SJSA1 (cell line): ENCODE data around the gene FNBP1. TPM values are rescaled to one million over a fixed set of nuclear protein-coding genes. Genes with fewer than 3 reads are reported as not detected.

Source experiments
- DNase-seq, 2 experiments: peaks; one replicate each; pipeline ENCODE4 v3.0.0-alpha.2; 2015 to 2020; ENCODE audit warnings: low spot score in 2 of 2, low read depth in 1 of 2
- H3K27ac ChIP-seq: fragments of 250-450 bp; sonication (Bioruptor Pico); 2 replicates; pipeline ENCODE4 v1.5.1; 2020; ENCODE audit warnings: mild to moderate bottlenecking, moderate library complexity
- H3K27me3 ChIP-seq: fragments of 250-450 bp; sonication (Bioruptor Pico); replicated peaks from 2 replicates; pipeline ENCODE4 v1.5.1; 2020; ENCODE audit warnings: mild to moderate bottlenecking, moderate library complexity
- H3K36me3 ChIP-seq: fragments of 250-450 bp; sonication (Bioruptor Pico); 2 replicates; pipeline ENCODE4 v1.5.1; 2020; ENCODE audit warnings: mild to moderate bottlenecking
- H3K4me1 ChIP-seq: fragments of 250-450 bp; sonication (Bioruptor Pico); replicated peaks from 2 replicates; pipeline ENCODE4 v1.6.1; 2021; ENCODE audit warnings: mild to moderate bottlenecking
- H3K4me3 ChIP-seq: fragments of 250-450 bp; sonication (Bioruptor Pico); 2 replicates; pipeline ENCODE4 v1.5.1; 2020; ENCODE audit warnings: mild to moderate bottlenecking
- H3K9me3 ChIP-seq: fragments of 250-450 bp; sonication (Bioruptor Pico); replicated peaks from 2 replicates; pipeline ENCODE4 v1.5.1; 2020; ENCODE audit warnings: mild to moderate bottlenecking
- total RNA-seq: library from RNA; depleted of rRNA; stranded (reverse); fragments of >200 nt; shearing (Covaris generic); gene quantifications from 2 replicates; pipeline ENCODE4 v1.2.3, GENCODE V29; 2014

Gene FNBP1
- total RNA-seq, 1 experiment from 2014 or later: 24.3 TPM

DNA sequence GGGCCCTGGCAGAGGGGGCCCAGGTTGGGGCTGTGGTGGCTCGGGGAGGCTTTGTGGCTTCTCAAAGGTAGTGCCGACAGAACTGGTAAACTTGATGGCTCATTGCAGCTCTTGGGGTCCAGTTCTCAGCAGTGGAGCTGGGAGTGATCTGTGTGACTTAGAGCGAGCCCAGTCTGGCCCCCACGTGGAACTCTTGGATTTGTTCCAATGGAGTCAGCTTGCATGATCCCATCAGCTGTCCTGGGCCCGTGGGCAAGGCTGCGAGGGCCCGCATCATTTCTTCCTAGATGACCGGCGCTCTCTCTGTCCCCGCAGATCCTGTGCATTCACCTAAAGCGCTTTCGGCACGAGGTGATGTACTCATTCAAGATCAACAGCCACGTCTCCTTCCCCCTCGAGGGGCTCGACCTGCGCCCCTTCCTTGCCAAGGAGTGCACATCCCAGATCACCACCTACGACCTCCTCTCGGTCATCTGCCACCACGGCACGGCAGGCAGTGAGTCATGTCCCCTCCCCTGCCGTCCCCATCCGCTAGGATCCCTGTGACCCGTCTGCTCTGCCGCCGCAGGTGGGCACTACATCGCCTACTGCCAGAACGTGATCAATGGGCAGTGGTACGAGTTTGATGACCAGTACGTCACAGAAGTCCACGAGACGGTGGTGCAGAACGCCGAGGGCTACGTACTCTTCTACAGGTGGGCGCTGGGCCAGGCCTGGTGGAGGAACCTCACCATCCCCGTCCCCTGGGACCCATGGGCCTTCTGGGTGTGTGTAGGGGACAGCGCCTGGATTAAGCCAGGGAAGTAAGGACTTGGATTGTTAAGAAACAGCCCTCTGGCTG lies 168.5 kb downstream of the FNBP1 start:
- Histone ChIP-seq H3K4me3 (no peak overlapping the region), H3K27me3 (no peaks in the 10 kb centered on the region), H3K36me3 (peaks cover 5% of the 10 kb centered on the region; the same call in 1 of the 2 replicates), H3K27ac (no peak overlapping the region), H3K4me1 (no peaks in the 10 kb centered on the region), H3K9me3 (no peaks in the 10 kb centered on the region)
- no peak for DNase-seq

DNA sequence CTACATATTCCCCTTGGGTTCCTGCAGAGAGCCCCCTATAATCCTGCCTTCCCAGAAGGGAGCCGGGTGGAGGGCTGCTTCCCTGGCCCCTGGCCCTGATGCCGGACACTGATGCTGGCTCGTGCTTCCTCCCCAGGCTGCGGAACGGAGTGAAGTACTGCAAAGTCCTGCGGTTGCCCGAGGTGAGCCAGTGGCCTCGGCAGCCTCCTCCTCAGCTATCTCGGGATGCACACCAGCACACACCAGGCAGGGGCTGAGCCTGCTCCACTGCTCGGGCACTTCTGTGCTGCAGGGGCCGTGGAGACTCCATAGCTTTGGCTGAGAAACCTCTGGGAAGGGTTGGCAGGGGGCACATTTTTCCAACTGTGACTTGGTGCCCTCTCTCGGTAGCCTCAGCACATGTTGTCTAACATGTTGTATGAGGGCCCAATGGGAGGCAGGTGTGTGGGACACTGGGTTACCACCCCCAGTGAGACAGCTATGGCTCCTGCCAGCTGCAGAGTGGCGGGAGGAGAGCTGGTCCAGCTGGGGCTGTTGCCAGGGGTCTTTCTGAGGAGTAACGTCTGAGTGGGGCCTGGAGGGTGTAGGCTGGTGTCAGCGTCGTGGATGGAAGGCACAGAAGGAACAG lies 169.3 kb downstream of the FNBP1 start:
- Histone ChIP-seq H3K4me1 (no peaks in the 10 kb centered on the region), H3K27ac (no peak overlapping the region), H3K36me3 (peaks cover 5% of the 10 kb centered on the region; the same call in 1 of the 2 replicates), H3K27me3 (no peaks in the 10 kb centered on the region), H3K9me3 (no peaks in the 10 kb centered on the region), H3K4me3 (no peak overlapping the region)
- no peak for DNase-seq

DNA sequence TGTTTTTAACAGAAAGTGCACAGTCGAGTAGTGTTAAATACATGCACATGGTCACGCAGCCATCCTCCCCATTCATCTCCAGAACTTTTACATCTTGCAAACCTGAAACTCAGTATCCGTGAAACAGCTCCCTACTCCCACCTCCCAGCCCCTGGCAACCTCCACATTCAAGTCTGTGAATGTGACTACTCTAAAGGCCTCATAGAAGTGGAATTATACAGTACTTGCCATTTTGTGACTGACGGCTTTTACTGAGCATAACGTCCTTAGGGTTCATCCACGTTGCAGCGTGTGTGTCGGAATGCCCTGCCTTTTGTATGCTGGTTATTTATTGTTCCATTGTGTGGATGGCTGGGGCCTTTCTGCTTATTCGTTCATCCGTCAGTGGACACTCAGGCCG lies 171.9 kb downstream of the FNBP1 start:
- H3K4me3 ChIP-seq: no peak overlapping the region
- no peaks in the 10 kb centered on the region for H3K9me3 ChIP-seq
- DNase-seq: no peak
- H3K4me1 ChIP-seq: no peaks in the 10 kb centered on the region
- no peak overlapping the region for H3K27ac ChIP-seq
- no peaks in the 10 kb centered on the region for H3K27me3 ChIP-seq
- peaks cover 5% of the 10 kb centered on the region; the same call in 1 of the 2 replicates for H3K36me3 ChIP-seq

DNA sequence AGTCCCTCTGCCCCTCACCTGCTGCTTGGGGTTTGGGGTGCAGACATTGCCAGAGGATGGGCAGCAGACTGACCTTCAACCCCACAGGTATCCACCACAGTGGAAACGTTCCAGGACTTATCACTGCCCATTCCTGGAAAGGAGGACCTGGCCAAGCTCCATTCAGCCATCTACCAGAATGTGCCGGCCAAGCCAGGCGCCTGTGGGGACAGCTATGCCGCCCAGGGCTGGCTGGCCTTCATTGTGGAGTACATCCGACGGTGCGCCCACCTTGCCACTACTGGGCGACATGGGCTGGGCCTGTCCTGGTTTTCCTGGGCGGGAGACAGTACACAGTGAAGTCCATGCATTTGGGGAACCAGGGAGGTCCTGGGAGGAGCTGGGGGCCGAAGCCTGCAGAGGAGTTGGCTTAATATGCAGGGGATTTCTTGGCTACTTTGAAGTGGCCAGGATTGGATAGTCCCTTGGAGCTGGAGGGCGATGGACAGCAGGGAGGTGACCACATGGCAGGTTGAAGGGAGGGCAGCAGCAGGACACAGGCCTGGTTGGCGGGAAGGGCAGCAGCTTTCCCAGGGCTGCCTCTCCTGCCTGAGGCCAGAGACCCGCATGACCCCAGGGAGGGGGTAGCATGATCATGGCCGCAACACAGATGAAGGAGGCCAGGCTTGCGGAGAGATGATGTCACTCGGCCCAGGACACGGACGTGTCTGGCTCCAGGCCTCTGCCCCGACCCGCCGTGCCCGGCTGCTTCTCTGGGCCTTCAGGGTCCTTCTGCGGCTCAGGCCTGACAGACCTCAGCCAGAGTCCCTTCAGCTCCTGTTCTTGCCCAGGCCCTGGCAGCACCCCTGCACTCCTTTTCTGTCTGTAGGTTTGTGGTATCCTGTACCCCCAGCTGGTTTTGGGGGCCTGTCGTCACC lies 173.1 kb downstream of the FNBP1 start:
- DNase-seq: no peak
- Histone ChIP-seq H3K4me3 (no peak overlapping the region), H3K36me3 (peaks cover 3% of the 10 kb centered on the region; the same call in 1 of the 2 replicates), H3K9me3 (no peaks in the 10 kb centered on the region), H3K27ac (no peak overlapping the region), H3K27me3 (no peaks in the 10 kb centered on the region), H3K4me1 (no peaks in the 10 kb centered on the region)

DNA sequence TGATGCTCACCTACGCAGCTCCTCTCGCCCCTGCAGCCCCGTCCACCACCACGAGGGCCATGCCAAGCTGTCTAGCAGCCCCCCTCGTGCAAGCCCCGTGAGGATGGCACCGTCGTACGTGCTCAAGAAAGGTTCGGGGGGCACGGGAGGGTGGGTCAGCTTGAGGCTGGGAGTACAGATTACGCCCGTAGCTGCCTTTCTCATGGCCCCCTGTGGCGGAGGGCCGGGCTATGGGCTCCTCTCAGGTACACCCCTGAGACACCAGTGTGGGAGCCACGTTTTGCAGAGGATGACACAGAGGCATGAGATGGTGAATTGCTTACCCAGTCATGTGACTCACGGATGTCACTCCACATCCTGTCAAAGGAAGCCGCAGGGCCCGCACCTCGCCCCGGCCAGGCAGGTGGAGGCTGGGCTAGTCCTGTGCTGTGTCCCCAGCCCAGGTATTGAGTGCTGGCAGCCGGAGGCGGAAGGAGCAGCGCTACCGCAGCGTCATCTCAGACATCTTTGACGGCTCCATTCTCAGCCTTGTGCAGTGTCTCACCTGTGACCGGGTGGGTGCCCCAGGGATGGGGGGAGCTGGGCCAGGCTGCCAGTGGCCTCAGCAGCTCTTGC lies 174.0 kb downstream of the FNBP1 start:
- Histone ChIP-seq H3K4me1 (no peaks in the 10 kb centered on the region), H3K36me3 (0 out of 2 replicates have a peak, but pooled peaks cover 3% of the 10 kb centered on the region), H3K4me3 (no peak overlapping the region), H3K27me3 (no peaks in the 10 kb centered on the region), H3K27ac (no peak overlapping the region), H3K9me3 (no peaks in the 10 kb centered on the region)
- no peak for DNase-seq

DNA sequence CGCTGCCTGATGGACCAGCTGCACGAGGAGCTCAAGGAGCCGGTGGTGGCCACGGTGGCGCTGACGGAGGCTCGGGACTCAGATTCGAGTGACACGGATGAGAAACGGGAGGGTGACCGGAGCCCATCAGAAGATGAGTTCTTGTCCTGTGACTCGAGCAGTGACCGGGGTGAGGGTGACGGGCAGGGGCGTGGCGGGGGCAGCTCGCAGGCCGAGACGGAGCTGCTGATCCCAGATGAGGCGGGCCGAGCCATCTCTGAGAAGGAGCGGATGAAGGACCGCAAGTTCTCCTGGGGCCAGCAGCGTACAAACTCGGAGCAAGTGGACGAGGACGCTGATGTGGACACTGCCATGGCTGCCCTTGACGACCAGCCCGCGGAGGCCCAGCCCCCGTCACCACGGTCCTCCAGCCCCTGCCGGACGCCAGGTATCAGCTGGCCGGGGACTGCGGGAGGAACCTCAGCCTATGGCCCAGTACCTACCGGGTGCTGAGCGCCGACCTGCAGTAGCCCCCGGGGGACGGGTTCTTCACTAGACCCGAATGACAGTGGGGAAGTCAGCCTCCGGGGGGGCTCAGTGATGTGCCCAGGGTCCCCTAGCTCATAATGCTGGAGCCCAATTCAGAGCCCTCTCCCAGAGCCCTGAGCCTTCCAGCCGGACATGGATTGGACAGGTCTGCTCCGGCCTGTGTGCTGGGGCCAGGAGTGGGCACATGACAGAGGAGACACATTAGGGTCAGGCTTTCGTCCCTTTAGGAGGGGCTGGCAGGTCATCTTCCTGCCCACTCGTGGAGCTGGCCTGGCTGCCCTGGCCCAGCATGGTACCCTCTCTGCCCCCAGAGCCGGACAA lies 174.7 kb downstream of the FNBP1 start:
- Histone ChIP-seq H3K27ac (no peak overlapping the region), H3K4me1 (no peaks in the 10 kb centered on the region), H3K4me3 (no peak overlapping the region), H3K27me3 (no peaks in the 10 kb centered on the region), H3K9me3 (no peaks in the 10 kb centered on the region), H3K36me3 (0 out of 2 replicates have a peak, but pooled peaks cover 3% of the 10 kb centered on the region)
- no peak for DNase-seq

DNA sequence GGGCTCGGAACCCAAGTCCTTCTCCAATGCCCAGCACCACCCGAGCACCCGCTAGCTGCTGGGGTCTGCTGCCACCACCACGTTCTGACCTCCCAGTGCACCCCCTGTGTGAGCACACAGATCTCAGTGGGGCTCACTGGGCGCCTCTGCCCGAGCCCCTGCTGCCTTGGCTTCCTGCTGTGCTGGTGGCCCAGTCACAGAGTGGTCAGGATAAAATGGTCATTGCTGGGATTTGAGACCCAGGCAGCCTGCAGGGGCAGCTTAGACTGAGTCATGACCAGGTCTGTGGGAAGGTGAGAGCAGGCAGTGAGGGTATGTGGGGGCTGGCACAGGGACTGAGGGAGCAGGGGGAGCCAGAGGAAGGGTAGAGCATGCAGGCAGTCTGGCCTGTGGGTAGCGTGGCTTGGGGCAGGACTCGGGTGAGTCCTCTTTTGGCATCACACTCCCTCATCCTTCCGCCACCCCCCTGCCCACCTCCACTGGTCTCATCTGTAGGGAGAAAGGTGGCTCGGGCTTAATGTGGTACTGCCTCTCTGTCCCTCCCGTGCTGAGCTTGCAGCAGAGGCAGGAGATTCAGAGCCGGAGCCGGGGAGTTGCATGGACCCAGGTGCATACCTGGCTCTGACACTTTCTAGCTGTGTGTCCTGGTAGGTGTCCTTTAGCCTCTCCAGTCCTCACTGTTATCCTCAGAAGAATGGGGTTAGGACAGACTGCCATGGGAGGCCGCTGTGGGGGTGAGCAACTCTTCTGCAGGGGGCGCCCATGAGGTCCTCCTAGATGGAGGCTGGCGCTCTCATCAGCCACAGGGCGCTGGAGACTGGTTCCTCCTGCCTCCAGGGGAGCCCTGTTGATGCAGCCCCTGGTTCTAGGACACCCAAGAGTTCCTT lies 175.6 kb downstream of the FNBP1 start:
- Histone ChIP-seq H3K4me3 (no peak overlapping the region), H3K27me3 (no peaks in the 10 kb centered on the region), H3K27ac (no peak overlapping the region), H3K9me3 (no peaks in the 10 kb centered on the region), H3K4me1 (no peaks in the 10 kb centered on the region), H3K36me3 (0 out of 2 replicates have a peak, but pooled peaks cover 3% of the 10 kb centered on the region)
- DNase-seq: no peak

DNA sequence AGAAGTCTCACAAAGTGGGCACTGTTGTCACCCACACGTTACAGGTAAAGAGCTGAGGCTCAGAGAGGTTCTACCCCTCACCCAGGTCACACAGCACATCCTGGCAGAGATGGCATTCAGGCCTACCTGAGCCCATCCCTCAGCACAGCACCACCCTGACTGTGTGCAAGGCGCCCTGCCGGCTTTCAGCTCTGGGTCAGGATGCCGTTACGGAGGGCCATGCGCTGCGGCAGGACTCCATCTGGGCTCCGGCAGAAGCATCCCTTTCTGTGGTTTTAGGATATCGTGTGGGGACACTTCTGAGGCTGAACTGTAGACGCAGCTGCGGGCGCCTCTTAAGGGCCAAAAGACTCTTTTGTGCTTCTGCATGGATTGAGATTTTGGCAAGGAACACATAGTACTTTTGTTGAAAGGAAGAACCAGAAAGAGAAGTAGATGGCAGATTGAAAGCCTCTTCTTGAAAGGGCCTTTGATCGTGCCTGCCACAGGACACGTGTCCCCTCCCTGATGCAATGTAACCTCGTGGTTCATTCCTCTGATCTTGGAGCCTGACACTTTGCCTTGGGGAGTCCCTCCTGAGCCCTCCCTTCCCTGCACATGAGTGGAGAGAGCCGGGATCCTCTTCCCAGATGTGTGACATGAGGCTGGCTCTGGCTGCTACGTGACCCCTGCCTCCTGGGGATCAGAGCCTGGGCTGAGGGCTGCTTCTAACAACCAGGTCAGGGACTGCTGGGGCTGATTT lies 176.4 kb downstream of the FNBP1 start:
- Histone ChIP-seq H3K4me3 (no peak overlapping the region), H3K4me1 (no peaks in the 10 kb centered on the region), H3K27me3 (no peaks in the 10 kb centered on the region), H3K9me3 (no peaks in the 10 kb centered on the region), H3K27ac (no peak overlapping the region), H3K36me3 (peaks cover 7% of the 10 kb centered on the region; the same call in 1 of the 2 replicates)
- DNase-seq: no peak

DNA sequence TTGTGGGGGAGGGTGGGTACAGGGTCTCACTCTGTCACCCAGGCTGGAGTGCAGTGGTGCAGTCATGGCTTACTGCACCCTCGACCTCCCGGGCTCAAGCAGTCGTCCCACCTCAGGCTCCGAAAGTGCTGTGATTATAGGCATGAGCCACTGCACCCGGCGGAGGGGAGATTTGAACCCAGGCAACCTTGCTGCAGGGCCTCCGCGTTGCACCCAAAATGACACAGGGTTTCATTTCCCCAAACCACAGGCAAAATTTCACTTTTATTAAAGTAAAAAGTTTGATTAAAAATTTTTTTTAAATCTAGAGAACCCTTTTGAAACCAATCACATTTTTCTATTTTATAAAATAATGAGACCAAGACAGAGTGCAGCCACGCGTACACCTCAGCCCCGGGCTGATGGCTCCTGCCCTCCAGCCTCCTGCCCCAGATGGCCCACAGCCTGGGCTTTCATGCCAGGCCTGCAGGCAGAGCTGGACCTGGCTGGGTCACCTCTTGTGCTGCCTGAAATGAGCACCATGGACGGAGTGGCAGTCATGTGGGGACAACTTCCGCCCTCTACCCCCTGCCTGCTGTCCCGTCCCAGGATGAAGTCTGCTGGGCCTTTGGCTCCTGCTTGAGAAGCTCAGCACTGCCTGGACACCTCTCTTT lies 177.2 kb downstream of the FNBP1 start:
- DNase-seq: no peak
- H3K4me3 ChIP-seq: no peak overlapping the region
- peaks cover 7% of the 10 kb centered on the region; the same call in 1 of the 2 replicates for H3K36me3 ChIP-seq
- no peak overlapping the region for H3K27ac ChIP-seq
- H3K9me3 ChIP-seq: no peaks in the 10 kb centered on the region
- H3K4me1 ChIP-seq: no peaks in the 10 kb centered on the region
- no peaks in the 10 kb centered on the region for H3K27me3 ChIP-seq

DNA sequence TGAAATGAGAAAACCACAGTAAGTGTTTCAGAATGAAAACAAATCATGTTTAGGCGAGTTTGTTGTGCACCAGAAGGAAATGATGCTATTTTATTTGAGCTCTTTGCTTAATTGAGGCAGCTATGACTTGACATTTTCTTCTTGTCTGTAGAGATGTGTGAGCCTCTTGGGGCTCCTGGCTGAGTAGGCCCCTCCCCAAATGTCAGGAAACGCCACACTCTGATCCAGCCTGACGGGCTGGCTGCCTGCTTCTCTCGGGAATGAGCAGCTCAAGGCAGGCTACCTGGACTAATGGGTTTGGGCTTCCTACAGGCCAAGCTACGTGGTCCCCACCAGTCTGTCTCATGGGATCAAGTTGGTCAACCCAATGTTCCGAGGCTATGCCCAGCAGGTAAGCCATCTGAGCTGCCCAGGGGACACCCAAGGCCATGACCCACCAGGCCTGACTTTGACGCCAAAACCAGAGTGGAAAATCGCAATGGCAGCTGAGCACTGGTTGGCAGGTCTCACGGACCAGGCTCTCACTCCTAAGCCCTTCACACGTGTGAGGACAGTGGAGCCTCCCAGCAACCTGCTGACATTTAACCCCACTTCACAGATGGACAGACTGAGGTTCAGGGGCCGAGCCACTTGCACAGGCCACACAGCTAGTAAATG lies 177.9 kb downstream of the FNBP1 start:
- H3K9me3 ChIP-seq: no peaks in the 10 kb centered on the region
- H3K36me3 ChIP-seq: peaks cover 7% of the 10 kb centered on the region; the same call in 1 of the 2 replicates
- no peak for DNase-seq

More for the DNA sequence above, 177.9 kb downstream of the FNBP1 start:
- no peaks in the 10 kb centered on the region for H3K27me3 ChIP-seq
- no peaks in the 10 kb centered on the region for H3K4me1 ChIP-seq
- no peak overlapping the region for H3K4me3 ChIP-seq
- H3K27ac ChIP-seq: no peak overlapping the region
